ENCODE measurements around the gene ZNF644.

The ZNF644 gene

GRCh38 chr1:91006113-91006908, 15.5 kb downstream of the ZNF644 start:
- no peak for DNase-seq (ENCODE audit: low spot score)
- no peak for TF ChIP-seq CTCF (IDR thresholded peaks at IDR 0.05; ENCODE audit: extremely low read depth, insufficient read depth, missing control alignments)
- in situ Hi-C loops (cut with MboI; ENCODE audit: low pct_unique_long_range_greater_than_20kb, low sequenced_read_pairs, unreplicated experiment) = no loop called here

- no peak for TF ChIP-seq CTCF (IDR thresholded peaks at IDR 0.05; ENCODE audit: extremely low read depth, insufficient read depth, missing control alignments)
- in situ Hi-C loops (cut with MboI; ENCODE audit: low pct_unique_long_range_greater_than_20kb, low sequenced_read_pairs, unreplicated experiment) = no loop called here
- no peak for DNase-seq (ENCODE audit: low spot score)
These were observed 16.6 kb downstream of the ZNF644 start for GRCh38 chr1:91005285-91005684.

- DNase-seq (ENCODE audit: low spot score) = no peak
- in situ Hi-C loops (cut with MboI; ENCODE audit: low pct_unique_long_range_greater_than_20kb, low sequenced_read_pairs, unreplicated experiment) = no loop called here
- no peak for TF ChIP-seq CTCF (IDR thresholded peaks at IDR 0.05; ENCODE audit: extremely low read depth, insufficient read depth, missing control alignments)
These were observed 17.7 kb downstream of the ZNF644 start for GRCh38 chr1:91004145-91004544.

- no peak for TF ChIP-seq CTCF (IDR thresholded peaks at IDR 0.05; ENCODE audit: extremely low read depth, insufficient read depth, missing control alignments)
- no peak for DNase-seq (ENCODE audit: low spot score)
- in situ Hi-C loops (cut with MboI; ENCODE audit: low pct_unique_long_range_greater_than_20kb, low sequenced_read_pairs, unreplicated experiment) = no loop called here
These were observed 25.0 kb downstream of the ZNF644 start for GRCh38 chr1:90996742-90997413.

GRCh38 chr1:90995311-90995894, 26.4 kb downstream of the ZNF644 start:
- TF ChIP-seq CTCF (IDR thresholded peaks at IDR 0.05; ENCODE audit: extremely low read depth, insufficient read depth, missing control alignments) = no peak
- DNase-seq (ENCODE audit: low spot score) = no peak
- in situ Hi-C loops (cut with MboI; ENCODE audit: low pct_unique_long_range_greater_than_20kb, low sequenced_read_pairs, unreplicated experiment) = no loop called here

- TF ChIP-seq CTCF (IDR thresholded peaks at IDR 0.05; ENCODE audit: extremely low read depth, insufficient read depth, missing control alignments) = no peak
- DNase-seq (ENCODE audit: low spot score) = no peak
- in situ Hi-C loops (cut with MboI; ENCODE audit: low pct_unique_long_range_greater_than_20kb, low sequenced_read_pairs, unreplicated experiment) = no loop called here
These were observed 27.4 kb downstream of the ZNF644 start for GRCh38 chr1:90994461-90994860.
